Sigmoid colon (tissue), 7 donors: ENCODE data around the gene IGSF21. TPM values are rescaled to one million over a fixed set of nuclear protein-coding genes. Genes with fewer than 3 reads are reported as not detected.

Experiments used
- DNase-seq: peaks from one replicate; pipeline ENCODE4 v3.0.0-alpha.2; 2019
- H3K27ac ChIP-seq, 4 donors: fragments of 200-600 bp; sonication (generic); one replicate each; pipeline ENCODE4 v1.5.1; 2016 to 2019; ENCODE audit warnings: mild to moderate bottlenecking in 1 of 4
- H3K27me3 ChIP-seq, 3 donors: fragments of 200-600 bp; sonication (generic); one replicate each; pipeline ENCODE4 v1.5.1; 2019; ENCODE audit warnings: mild to moderate bottlenecking in 1 of 3
- H3K36me3 ChIP-seq, 4 donors: fragments of 200-600 bp; sonication (generic); one replicate each; pipeline ENCODE4 v1.5.1; 2016 to 2019
- H3K4me1 ChIP-seq, 4 donors: fragments of 200-600 bp; sonication (generic); one replicate each; pipeline ENCODE4 v1.5.1; 2017 to 2019
- H3K4me3 ChIP-seq, 4 donors: fragments of 200-600 bp; sonication (generic); one replicate each; pipeline ENCODE4 v1.5.1; 2017 to 2019; ENCODE audit warnings: mild to moderate bottlenecking in 2 of 4, moderate library complexity in 1 of 4
- H3K9me3 ChIP-seq, 4 donors: fragments of 200-600 bp in 3 of 4; sonication (generic) in 3 of 4; one replicate each; pipeline versions ENCODE4 v1.5.1 to v1.6.1; 2013 to 2019
- CTCF ChIP-seq, 4 experiments: fragments of 450-650 bp in 3 of 4; fragments of 200-600 bp in 1 of 4; IDR thresholded peaks; one replicate each; pipeline ENCODE4 v1.5.1; 2016 to 2019; ENCODE audit warnings: antibody characterized with exemption in 4 of 4, mild to moderate bottlenecking in 3 of 4, moderate library complexity in 2 of 4
- EP300 ChIP-seq, 4 donors: sonication (generic); formaldehyde crosslinking; IDR thresholded peaks; one replicate each; pipeline ENCODE4 v1.6.1; 2017; ENCODE audit warnings: antibody characterized with exemption in 4 of 4
- POLR2A ChIP-seq, 2 donors: fragments of 450-650 bp; IDR thresholded peaks; one replicate each; pipeline ENCODE4 v1.6.1; 2016; ENCODE audit warnings: antibody characterized with exemption in 2 of 2, mild to moderate bottlenecking in 2 of 2, moderate library complexity in 2 of 2
- POLR2AphosphoS5 ChIP-seq, 4 donors: sonication (generic); formaldehyde crosslinking; IDR thresholded peaks; one replicate each; pipeline ENCODE4 v1.6.1; 2017; ENCODE audit warnings: antibody characterized with exemption in 4 of 4
- WGBS, 2 donors: extraction: QIAGEN DNeasy Blood & Tissue Kit; methylation state at CpG; one replicate each; pipeline ENCODE4 v1.1.7; 2013; 5-methylcytosine and 5-hydroxymethylcytosine counted together
- intact Hi-C: fragments of 100-400 bp; cut with DNase I; formaldehyde crosslinking; loops from one replicate; pipeline ENCODE4 v1.15.1; 2023
- polyA plus RNA-seq, 3 donors: library from polyadenylated mRNA; stranded (reverse); fragments of 200-250 nt; gene quantifications; one replicate each; pipeline ENCODE4 v1.2.3, GENCODE V29; 2013
- total RNA-seq, 4 donors: library from RNA; depleted of rRNA; stranded (reverse); fragments of >200 nt; gene quantifications; one replicate each; pipeline ENCODE4 v1.1.0, GENCODE V29; 2016
- donor health status: healthy with polysubstance abuse.
- donor health status: Bipolar disorder and iron deficiency.
- donor health status: healthy.

The IGSF21 gene
- total and polyA plus RNA-seq, 7 donors = 0.55 to 2.6 (median 1.1) TPM; not detected in 2

- DNase-seq = no peak
- no peak overlapping the region for H3K4me3 ChIP-seq
- no peaks in the 10 kb centered on the region for H3K4me1 ChIP-seq
- H3K36me3 ChIP-seq = no peaks in the 10 kb centered on the region
- no peak for TF ChIP-seq POLR2A (IDR thresholded peaks at IDR 0.05)
- TF ChIP-seq POLR2AphosphoS5 (IDR thresholded peaks at IDR 0.05) = no peak
- no peak for TF ChIP-seq CTCF (IDR thresholded peaks at IDR 0.05)
- H3K27ac ChIP-seq = no peak overlapping the region
- intact Hi-C loops = no loop called here
- peaks cover 0 to 9% (median 0%) of the 10 kb centered on the region in 3 donors for H3K27me3 ChIP-seq
- no peaks in the 10 kb centered on the region for H3K9me3 ChIP-seq
- 70 to 74% methylated on average over 11 of the region's 11 CpGs for WGBS, 2 donors
These were observed 34.4 kb upstream of the IGSF21 start for GRCh38 chr1:18073066-18073642.

- no peak for DNase-seq
- Histone ChIP-seq H3K4me3 (no peak overlapping the region), H3K9me3 (no peaks in the 10 kb centered on the region), H3K4me1 (no peaks in the 10 kb centered on the region), H3K27me3 (peaks cover 0 to 24% (median 0%) of the 10 kb centered on the region in 3 donors), H3K27ac (no peak overlapping the region), H3K36me3 (no peaks in the 10 kb centered on the region)
- no peak for TF ChIP-seq CTCF (IDR thresholded peaks at IDR 0.05)
- no peak for TF ChIP-seq EP300 (IDR thresholded peaks at IDR 0.05)
- no peak for TF ChIP-seq POLR2AphosphoS5 (IDR thresholded peaks at IDR 0.05)
- TF ChIP-seq POLR2A (IDR thresholded peaks at IDR 0.05) = no peak
- WGBS, 2 donors = 50 to 62% methylated on average over 7 of the region's 7 CpGs
- intact Hi-C loops = no loop called here
These were observed 29.9 kb upstream of the IGSF21 start for GRCh38 chr1:18077657-18078215.

- H3K36me3 ChIP-seq = no peaks in the 10 kb centered on the region
- H3K27me3 ChIP-seq = peaks cover 0 to 16% (median 0%) of the 10 kb centered on the region in 3 donors
- TF ChIP-seq EP300 (IDR thresholded peaks at IDR 0.05) = no peak
- no peak for TF ChIP-seq CTCF (IDR thresholded peaks at IDR 0.05)
- no peak for TF ChIP-seq POLR2AphosphoS5 (IDR thresholded peaks at IDR 0.05)
- no peak for TF ChIP-seq POLR2A (IDR thresholded peaks at IDR 0.05)
- 76 to 77% methylated on average over 31 of the region's 31 CpGs for WGBS, 2 donors
- H3K27ac ChIP-seq = no peak overlapping the region
- H3K4me1 ChIP-seq = no peaks in the 10 kb centered on the region
- intact Hi-C loops = no loop called here
- no peak overlapping the region for H3K4me3 ChIP-seq
- H3K9me3 ChIP-seq = no peaks in the 10 kb centered on the region
- DNase-seq = no peak
These were observed 27.5 kb upstream of the IGSF21 start for GRCh38 chr1:18079941-18080735.

GRCh38 chr1:18085387-18086074 lies 22.1 kb upstream of the IGSF21 start:
- Histone ChIP-seq H3K4me3 (no peak overlapping the region), H3K4me1 (no peaks in the 10 kb centered on the region), H3K9me3 (no peaks in the 10 kb centered on the region), H3K36me3 (no peaks in the 10 kb centered on the region), H3K27me3 (peaks cover 0 to 15% (median 0%) of the 10 kb centered on the region in 3 donors), H3K27ac (no peak overlapping the region)
- DNase-seq = no peak
- intact Hi-C loops = no loop called here
- no peak for TF ChIP-seq CTCF (IDR thresholded peaks at IDR 0.05)
- no peak for TF ChIP-seq POLR2AphosphoS5 (IDR thresholded peaks at IDR 0.05)
- no peak for TF ChIP-seq POLR2A (IDR thresholded peaks at IDR 0.05)
- TF ChIP-seq EP300 (IDR thresholded peaks at IDR 0.05) = no peak
- WGBS, 2 donors = 71 to 72% methylated on average over 5 of the region's 5 CpGs
